ENCODE measurements around the gene ATXN1.
"Not testable (repeated sequence)": the region's sequence is repeated elsewhere in the genome, so short reads cannot be mapped to it uniquely, and the experiment has no call there.

Gene ATXN1

DNA sequence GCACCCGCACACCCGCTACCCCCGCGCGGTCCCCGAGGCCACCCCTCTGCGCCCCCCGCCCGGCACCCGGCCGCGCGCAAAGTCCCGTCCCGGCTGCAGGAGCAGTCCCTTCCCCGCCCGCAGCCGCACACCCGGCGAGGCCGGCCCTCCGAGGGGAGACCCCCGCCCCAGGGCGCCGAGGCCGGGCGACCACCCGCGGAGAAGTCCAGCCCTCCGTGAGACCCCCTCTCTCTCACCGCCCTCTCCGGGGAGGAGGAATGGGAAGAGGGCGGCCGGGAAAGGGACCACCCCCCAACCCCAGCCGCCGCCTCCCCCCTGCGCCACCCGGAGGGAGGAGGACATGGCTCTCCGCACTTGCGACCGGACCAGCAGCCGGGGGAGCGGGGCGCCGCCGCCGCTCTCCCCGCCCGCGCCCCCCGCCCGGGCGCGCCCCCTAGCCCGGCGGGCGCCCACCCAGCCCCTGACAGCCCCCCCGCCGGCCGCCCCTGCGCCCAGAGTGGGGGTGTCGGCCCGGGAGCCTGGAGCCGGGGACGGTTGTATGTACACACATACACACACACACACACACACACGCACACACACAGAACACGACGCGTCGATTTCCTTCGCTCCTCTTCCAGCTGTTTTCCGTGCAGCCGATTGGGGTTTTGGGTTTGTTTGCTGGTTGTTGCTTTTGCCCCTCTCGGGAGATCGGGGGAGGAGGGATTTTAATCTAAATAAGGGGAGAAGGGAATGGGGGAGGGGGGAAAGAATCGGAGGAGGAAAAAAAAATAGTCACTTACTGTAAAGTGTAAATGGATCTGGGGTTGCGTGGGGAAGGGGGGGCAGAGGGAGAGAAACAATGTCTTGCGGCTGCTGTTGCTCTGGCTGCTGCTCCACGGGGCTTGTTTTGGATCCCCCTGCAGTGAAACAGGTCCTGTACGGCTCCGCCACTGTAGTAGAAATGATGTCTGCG, at the start of gene ATXN1:
TSS of gene ATXN1 (minus strand) at position 945 of the 955 bp plus-strand sequence.
- DNase-seq, result peak; percentile 66

- no peak for DNase-seq
These were observed 49.2 kb upstream of the ATXN1 start for GRCh38 chr6:16810411-16810810.

DNA sequence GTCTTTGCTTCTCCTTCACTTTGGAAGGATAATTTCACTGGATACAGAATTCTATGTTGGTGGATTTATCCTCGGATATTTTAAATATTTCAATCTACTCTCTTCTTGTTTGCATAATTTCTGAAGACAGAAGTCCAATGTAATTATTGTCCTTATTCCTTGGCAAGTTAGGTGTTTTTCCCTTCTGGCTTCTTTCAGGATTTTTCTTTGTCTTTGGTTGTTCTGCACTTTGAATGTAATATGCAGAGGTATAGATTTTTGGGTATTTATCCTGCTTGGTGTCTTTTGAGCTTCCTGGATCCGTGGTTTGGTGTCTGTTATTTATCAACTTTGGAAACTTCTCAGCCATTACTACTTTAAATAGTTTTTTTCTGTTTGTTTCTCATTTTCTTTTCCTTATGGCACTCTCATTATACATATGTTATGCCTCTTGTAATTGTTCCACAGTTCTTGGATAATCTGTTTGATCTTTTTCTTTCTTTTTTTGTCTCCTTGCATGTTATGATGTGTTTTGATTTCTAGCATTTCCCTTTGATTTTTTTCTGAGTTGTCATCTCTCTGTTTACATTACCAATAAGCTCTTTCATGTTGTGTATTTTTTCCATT, 48.6 kb upstream of the ATXN1 start:
- no peak for DNase-seq

DNA sequence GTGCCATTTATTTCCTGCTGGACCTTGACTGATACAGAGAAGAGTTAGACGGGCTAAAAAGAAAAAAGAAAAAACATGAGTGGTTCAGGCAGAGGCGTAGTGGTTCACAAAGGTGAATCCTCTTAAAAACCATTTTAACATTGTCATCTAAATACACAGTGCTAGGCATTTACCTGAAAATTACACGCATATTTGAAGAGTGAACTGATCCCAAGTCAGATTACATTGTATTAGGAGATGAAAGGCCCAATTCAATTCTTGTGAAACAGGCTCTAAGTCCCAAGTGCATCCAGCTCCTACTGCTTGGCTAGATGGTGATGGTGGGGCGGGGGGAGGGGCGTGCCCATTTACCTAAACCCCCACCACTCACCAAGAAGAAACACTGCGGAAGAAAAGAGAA, 46.7 kb upstream of the ATXN1 start:
- DNase-seq, result no peak

- no peak for DNase-seq
These were observed 45.1 kb upstream of the ATXN1 start for GRCh38 chr6:16806363-16806762.

DNA sequence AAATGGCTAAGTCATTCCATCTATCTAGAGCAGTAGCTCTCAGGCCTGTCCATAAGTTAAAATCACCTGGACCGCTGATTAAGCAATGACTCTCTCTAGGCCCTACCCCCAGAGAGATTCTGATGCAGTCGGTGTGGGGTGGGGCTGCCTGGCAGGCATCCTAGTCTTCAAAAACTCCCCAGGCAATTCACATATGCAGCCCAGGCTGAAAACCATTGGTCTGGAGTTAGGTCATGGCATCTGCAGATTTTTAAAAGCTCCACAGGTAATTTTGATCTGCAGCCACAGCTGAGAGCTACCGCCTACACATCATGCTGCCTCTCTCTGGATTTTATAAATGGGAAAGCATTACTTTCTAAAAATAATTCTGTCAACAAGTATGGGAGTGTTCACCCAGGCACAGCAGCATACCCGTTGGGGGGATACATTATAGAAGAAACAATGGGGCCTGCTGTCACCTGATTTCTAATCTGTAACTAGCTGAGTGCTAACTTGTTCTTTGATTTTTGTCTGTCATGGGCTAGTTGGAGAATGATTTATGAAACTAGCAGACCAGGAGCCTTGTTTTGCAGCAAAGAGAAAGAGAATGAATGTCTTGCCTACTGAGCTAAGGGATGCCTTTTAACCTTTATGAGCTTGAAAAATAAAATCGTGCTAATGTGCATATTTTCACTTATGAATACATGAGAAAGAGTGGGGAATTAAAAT, 44.1 kb upstream of the ATXN1 start:
- no peak for DNase-seq

- no peak for DNase-seq
These were observed 43.4 kb upstream of the ATXN1 start for GRCh38 chr6:16804546-16805242.

DNA sequence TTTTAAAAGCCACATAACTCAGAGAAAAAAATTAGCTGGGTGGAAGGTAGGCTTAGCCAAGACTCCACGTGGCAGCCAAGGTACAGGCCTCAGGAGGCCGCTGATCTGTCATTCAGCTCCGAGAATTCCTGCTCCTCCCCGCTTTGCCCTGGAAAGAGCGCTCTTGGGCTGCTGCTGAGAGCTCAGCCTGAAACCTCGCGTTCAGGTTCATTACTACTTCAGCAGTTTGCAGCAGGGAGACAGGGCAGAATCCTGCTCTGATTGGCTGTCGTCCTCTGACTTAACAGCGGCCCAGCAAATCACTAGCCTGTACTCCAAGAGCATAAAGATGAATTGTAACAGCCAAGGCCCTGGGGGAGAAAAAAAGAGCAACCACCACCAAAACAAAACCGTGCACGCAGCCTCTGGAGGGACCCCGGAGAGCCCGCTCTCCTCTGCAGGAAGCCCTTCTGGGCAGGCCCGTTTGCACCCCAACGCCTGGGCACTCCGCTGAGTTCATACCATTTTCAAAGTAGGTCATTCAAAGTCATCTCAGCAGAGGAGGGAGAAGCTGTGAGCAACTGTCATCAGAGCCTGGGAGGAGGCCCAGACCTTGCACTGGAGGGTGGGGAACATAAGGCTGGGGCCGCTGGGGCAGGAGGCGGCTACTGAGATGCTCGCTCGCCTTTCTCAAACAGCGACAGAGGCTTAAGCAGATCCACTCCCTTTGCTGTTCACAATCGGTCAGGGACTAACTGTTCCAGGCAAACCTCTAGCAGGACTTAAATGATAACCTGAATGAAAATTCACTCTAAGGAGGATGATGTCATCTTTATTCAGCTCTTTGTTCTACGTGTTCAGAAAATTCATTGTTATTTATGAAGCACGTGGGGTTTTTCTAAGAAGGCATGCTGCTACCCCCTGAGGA, 42.3 kb upstream of the ATXN1 start:
- no peak for DNase-seq

DNA sequence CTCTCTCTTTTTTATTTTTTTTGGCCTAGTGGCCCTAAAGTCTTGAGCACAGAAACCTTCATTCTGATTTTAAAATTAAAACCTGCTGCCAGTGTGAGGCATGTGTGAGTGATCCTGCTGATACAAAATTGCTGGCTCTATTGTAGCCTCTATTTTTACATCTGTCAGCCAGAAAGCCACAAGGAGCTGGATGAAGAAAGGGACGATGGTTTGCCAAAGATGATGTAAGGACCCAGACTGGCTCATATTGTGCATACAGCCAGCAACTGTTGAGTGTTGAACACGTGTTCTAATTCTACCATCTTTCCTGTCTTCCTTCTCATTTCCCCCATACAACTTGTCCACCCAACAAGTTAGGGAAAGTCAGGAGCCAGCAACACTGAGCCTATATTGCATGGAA, 40.8 kb upstream of the ATXN1 start:
- DNase-seq, result no peak

DNA sequence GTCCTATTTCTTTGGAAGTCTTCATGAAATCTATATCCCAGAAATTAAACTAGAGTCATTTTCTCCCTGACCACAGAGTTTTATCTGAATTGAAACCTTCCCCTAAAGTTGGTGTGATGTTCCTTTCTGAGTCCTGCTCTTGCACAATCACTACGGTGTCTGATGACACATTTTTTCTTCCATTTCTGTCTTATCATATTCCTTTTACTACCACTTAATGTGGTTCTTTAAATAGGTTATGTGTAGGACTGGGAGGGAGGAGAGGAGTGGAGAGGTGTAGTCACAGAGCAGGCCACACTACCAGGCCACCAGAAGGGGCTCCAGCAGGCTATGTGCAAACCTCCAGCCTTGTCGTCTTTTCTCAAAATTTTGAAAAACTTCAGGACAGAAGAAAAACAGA, 39.7 kb upstream of the ATXN1 start:
- no peak for DNase-seq

DNA sequence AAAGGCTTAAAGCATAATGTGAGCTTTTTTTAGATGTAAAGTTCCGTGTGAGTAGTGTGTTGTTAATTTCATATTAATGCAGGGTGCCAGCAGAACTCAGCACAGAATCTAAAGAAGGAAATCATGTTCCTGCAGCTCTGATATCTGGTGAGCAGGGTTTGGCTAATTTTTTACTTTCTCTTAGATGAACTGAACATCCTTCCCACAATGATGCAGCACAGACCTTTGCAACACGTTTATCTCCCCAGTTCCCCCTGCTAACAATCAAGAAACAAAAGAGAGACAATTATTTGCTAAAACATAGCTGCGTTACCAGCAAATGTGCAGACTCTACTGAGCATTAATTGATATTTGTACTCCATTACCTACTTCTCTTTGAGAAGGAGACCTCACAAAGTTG, 39.1 kb upstream of the ATXN1 start:
- no peak for DNase-seq

GRCh38 chr6:16799279-16800193, 38.3 kb upstream of the ATXN1 start:
- DNase-seq, result no peak

- no peak for DNase-seq
These were observed 32.7 kb upstream of the ATXN1 start for GRCh38 chr6:16793828-16794412.

GRCh38 chr6:16789329-16790038, 28.2 kb upstream of the ATXN1 start:
- no peak for DNase-seq

DNA sequence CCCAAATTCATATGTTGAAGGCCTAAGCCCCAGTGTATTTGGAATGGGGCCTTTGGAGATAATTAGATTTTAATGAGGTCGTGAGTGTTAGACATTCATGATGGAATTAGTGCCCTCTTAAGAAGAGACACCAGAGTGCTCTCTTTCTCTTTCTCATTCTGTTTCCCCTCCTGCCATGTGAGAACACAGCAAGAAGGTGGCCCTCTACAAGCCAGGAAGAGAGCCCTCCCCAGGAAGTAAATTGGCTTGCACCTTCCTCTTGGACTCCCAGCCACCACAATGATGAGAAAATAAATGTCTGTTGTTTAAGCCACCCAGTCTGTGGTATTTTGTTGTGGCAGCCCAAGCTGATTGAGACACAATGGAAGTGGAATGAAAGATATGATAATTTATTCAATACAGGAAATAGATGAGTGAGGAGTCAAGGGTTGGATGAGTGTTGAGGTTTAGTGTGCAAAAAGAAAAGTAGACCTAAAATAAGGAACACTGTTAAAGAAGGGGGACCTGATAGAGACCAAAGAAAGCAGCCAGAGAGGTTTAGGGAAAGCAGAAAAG, 25.9 kb upstream of the ATXN1 start:
- DNase-seq, result no peak

- no peak for DNase-seq
These were observed 24.2 kb upstream of the ATXN1 start for GRCh38 chr6:16785496-16785895.

GRCh38 chr6:16784957-16785356, 23.7 kb upstream of the ATXN1 start:
- DNase-seq, result not testable (repeated sequence)

- DNase-seq, result no peak
These were observed 22.8 kb upstream of the ATXN1 start for GRCh38 chr6:16783952-16784565.

- no peak for DNase-seq
These were observed 22.2 kb upstream of the ATXN1 start for GRCh38 chr6:16783509-16783908.

Data from CD4-positive, alpha-beta T cell treated with Interleukin-21 for 1 hour (primary cell).